Body of pancreas (tissue), 4 donors: ENCODE results near the gene FKBP2.

Experiments
- POLR2A ChIP-seq, 3 donors: fragments of 450-650 bp; IDR thresholded peaks; one replicate each; pipeline ENCODE4 v1.6.1; 2016; ENCODE audit warnings: antibody characterized with exemption in 3 of 3, mild to moderate bottlenecking in 2 of 3
- TF ChIP-seq, protein P1 (sequence below), 7 experiments: fragments of 450-650 bp in 4 of 7; fragments of 200-600 bp in 3 of 7; sonication (generic) in 3 of 7; IDR thresholded peaks; one replicate each; pipeline ENCODE4 v1.5.1; 2016 to 2019; ENCODE audit warnings: antibody characterized with exemption in 7 of 7

DNA sequence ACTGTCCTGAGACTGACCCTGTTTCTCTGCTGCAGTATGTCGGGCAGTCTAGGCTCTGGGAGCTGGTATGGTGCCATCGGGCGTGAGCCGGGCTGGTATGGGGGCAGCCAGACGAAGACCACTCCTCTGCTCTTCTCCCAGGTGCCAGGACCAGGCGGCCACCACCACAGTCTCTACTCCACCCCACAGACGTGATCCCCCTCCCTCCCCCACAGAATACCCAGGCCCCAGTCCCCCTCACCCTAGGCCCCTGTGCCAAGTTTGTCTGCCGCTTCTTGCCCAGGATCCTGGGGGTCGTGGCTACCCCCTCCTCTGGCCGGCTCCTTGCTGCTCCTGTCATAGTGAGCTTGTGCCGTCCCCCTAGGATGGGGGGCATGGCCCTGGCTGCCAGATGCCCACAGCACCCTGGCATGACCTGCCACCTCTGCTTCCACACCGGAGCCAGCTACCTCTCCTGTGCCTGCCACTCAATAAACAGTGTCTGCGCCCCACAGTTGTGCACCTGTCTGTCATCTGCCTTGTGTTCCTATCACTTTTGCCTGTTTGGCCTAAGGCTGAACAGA, 48.2 kb downstream of the FKBP2 start:
- TF ChIP-seq, protein P1, sequence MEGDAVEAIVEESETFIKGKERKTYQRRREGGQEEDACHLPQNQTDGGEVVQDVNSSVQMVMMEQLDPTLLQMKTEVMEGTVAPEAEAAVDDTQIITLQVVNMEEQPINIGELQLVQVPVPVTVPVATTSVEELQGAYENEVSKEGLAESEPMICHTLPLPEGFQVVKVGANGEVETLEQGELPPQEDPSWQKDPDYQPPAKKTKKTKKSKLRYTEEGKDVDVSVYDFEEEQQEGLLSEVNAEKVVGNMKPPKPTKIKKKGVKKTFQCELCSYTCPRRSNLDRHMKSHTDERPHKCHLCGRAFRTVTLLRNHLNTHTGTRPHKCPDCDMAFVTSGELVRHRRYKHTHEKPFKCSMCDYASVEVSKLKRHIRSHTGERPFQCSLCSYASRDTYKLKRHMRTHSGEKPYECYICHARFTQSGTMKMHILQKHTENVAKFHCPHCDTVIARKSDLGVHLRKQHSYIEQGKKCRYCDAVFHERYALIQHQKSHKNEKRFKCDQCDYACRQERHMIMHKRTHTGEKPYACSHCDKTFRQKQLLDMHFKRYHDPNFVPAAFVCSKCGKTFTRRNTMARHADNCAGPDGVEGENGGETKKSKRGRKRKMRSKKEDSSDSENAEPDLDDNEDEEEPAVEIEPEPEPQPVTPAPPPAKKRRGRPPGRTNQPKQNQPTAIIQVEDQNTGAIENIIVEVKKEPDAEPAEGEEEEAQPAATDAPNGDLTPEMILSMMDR (IDR thresholded peaks at IDR 0.05) = no peak
- no peak for TF ChIP-seq POLR2A (IDR thresholded peaks at IDR 0.05)
